Lower lobe of right lung (tissue), 2 donors: ENCODE measurements around the gene GTF2H2C. TPM values are rescaled to one million over a fixed set of nuclear protein-coding genes. Genes with fewer than 3 reads are reported as not detected.
"Not testable (repeated sequence)": the region's sequence is repeated elsewhere in the genome, so short reads cannot be mapped to it uniquely, and the experiment has no call there.

Experiments
- ATAC-seq, 2 donors: fragments of 200-7000 bp; cut with Tn5 transposase; one replicate each; pipeline ENCODE4 v1.9.1; 2020 to 2022; ENCODE audit warnings: mild to moderate bottlenecking in 2 of 2, moderate library complexity in 2 of 2
- DNase-seq: peaks from one replicate; pipeline ENCODE4 v3.0.0-alpha.2; 2020
- H3K27ac ChIP-seq: fragments of 200-600 bp; one replicate; pipeline ENCODE4 v1.8.0; 2022
- H3K27me3 ChIP-seq: fragments of 200-600 bp; one replicate; pipeline ENCODE4 v1.8.0; 2022; ENCODE audit warnings: low read depth
- H3K36me3 ChIP-seq: fragments of 200-600 bp; one replicate; pipeline ENCODE4 v1.8.0; 2022; ENCODE audit warnings: mild to moderate bottlenecking
- H3K4me1 ChIP-seq: fragments of 200-600 bp; one replicate; pipeline ENCODE4 v1.8.0; 2022
- H3K4me3 ChIP-seq: fragments of 200-600 bp; one replicate; pipeline ENCODE4 v1.8.0; 2022; ENCODE audit warnings: mild to moderate bottlenecking
- H3K9me3 ChIP-seq: fragments of 200-600 bp; one replicate; pipeline ENCODE4 v1.8.0; 2022
- intact Hi-C: fragments of 100-400 bp; cut with DNase I; formaldehyde crosslinking; loops from one replicate; pipeline ENCODE4 v1.11.0; 2022
- total RNA-seq: library from RNA; stranded (reverse); fragmentation: NEBNext Ultra II Directional; extraction: Animal tissue kit (Norgen Biotek cat#: 25700); gene quantifications from one replicate; pipeline ENCODE4 v1.2.1, GENCODE V29; 2021
- TF ChIP-seq, protein P1 (sequence below): fragments of 200-600 bp; IDR thresholded peaks from one replicate; pipeline ENCODE4 v1.8.0; 2022; ENCODE audit warnings: antibody characterized with exemption, mild to moderate bottlenecking
- donor health status: DM: no; HTN: yes; CAD: no; lungs with severe emphysema.

Gene GTF2H2C
- total RNA-seq, 1 donor from 2014 or later = 44.1 TPM

DNA sequence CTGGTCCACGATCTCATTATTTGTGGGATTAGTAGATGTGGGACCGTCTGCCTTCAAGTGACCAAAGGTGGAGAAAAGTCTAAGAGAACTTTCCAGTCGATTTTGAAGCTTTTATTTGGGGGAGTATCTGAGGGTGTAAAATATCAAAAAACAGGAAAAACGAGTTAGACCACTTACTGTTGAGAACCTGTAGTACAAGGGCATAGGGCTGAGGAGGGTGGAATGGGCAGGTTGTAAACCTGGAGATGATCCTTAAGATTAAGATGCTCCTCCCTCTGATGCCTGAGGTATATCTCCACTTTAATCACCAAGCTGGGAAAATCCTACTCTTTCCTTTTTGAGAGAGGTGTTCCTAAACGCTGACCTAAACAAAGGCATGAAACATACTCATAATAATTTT is 32.0 kb upstream of the GTF2H2C start:
- H3K4me3 ChIP-seq = no peak overlapping the region

DNA sequence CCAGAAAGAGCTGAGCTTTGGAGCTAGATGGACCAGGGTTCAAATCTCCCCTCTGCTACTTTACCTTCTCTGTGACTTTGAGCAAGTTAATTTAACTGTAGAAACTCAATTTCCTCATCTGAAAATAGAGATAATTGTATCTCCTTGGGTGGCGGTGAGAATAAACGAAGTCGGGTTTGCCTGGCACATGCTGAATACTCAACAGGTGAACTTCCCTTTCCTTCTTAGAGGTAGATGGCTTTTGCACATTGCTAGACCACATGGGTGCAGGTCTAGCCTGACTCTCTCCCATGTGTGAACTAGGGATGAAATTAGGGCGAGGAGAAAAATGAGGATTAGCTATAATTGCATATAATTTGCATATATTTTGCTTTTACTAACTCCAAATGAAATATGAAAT is 31.4 kb upstream of the GTF2H2C start:
- no peaks in the 10 kb centered on the region for H3K36me3 ChIP-seq
- intact Hi-C loops = no loop called here
- TF ChIP-seq, protein P1, sequence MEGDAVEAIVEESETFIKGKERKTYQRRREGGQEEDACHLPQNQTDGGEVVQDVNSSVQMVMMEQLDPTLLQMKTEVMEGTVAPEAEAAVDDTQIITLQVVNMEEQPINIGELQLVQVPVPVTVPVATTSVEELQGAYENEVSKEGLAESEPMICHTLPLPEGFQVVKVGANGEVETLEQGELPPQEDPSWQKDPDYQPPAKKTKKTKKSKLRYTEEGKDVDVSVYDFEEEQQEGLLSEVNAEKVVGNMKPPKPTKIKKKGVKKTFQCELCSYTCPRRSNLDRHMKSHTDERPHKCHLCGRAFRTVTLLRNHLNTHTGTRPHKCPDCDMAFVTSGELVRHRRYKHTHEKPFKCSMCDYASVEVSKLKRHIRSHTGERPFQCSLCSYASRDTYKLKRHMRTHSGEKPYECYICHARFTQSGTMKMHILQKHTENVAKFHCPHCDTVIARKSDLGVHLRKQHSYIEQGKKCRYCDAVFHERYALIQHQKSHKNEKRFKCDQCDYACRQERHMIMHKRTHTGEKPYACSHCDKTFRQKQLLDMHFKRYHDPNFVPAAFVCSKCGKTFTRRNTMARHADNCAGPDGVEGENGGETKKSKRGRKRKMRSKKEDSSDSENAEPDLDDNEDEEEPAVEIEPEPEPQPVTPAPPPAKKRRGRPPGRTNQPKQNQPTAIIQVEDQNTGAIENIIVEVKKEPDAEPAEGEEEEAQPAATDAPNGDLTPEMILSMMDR = no peak
- H3K27me3 ChIP-seq = no peaks in the 10 kb centered on the region
- H3K9me3 ChIP-seq = no peaks in the 10 kb centered on the region
- no peak overlapping the region for H3K4me3 ChIP-seq
- no peak for DNase-seq
- no peak overlapping the region for H3K27ac ChIP-seq
- peaks cover 39% of the 10 kb centered on the region for H3K4me1 ChIP-seq
- no peak for ATAC-seq

More for the DNA sequence above, 32.0 kb upstream of the GTF2H2C start:
- ATAC-seq = peak; percentile 72 to 82
- TF ChIP-seq, protein P1 = no peak
- Histone ChIP-seq H3K36me3 (no peaks in the 10 kb centered on the region), H3K27ac (no peak overlapping the region), H3K4me1 (peaks cover 39% of the 10 kb centered on the region), H3K27me3 (no peaks in the 10 kb centered on the region), H3K9me3 (no peaks in the 10 kb centered on the region)
- DNase-seq = no peak
- intact Hi-C loops = no loop called here

- Histone ChIP-seq H3K4me1 (peaks cover 39% of the 10 kb centered on the region), H3K9me3 (no peaks in the 10 kb centered on the region), H3K36me3 (no peaks in the 10 kb centered on the region), H3K4me3 (no peak overlapping the region), H3K27me3 (no peaks in the 10 kb centered on the region), H3K27ac (peak overlapping the region; percentile 25)
- intact Hi-C loops = no loop called here
- TF ChIP-seq, protein P1 = no peak
- ATAC-seq = no peak
- DNase-seq = no peak
Measured at GRCh38 chr5:69530561-69531405, 29.2 kb upstream of the GTF2H2C start.

GRCh38 chr5:69531406-69531801 is 28.6 kb upstream of the GTF2H2C start:
- peak overlapping the region; percentile 25 for H3K27ac ChIP-seq
- DNase-seq = no peak
- no peaks in the 10 kb centered on the region for H3K27me3 ChIP-seq
- ATAC-seq = no peak
- no peak overlapping the region for H3K4me3 ChIP-seq
- intact Hi-C loops = no loop called here
- peaks cover 39% of the 10 kb centered on the region for H3K4me1 ChIP-seq
- H3K36me3 ChIP-seq = no peaks in the 10 kb centered on the region
- H3K9me3 ChIP-seq = no peaks in the 10 kb centered on the region
- TF ChIP-seq, protein P1 = no peak

DNA sequence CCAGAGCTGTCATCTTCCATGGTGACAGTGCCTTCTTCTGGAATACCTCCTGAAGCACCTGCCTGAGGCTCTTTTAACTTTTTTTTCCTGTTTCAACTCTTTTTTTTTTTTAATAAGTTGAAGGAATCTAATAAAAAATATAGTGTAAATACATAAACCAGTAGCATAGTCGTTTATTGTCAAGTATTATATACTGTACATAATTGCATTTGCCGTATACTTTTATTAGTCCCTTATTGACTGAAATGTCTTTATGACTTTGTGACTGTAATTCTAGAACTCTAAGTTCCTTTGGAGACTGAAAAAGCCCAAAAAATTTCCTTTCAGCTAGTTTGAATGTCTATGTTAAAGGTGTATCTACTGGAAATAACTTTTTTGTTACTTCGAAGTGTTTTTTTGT is 22.1 kb upstream of the GTF2H2C start:
- ATAC-seq, H3K4me3 ChIP-seq, H3K27me3 ChIP-seq, H3K4me1 ChIP-seq, H3K9me3 ChIP-seq, H3K36me3 ChIP-seq, intact Hi-C loops, H3K27ac ChIP-seq, DNase-seq: not testable (repeated sequence)

GRCh38 chr5:69538735-69539134 is 21.3 kb upstream of the GTF2H2C start:
- H3K36me3 ChIP-seq, H3K9me3 ChIP-seq, DNase-seq, H3K27me3 ChIP-seq, ATAC-seq, H3K4me1 ChIP-seq, H3K27ac ChIP-seq, H3K4me3 ChIP-seq, intact Hi-C loops: not testable (repeated sequence)

- DNase-seq, ATAC-seq, intact Hi-C loops, H3K36me3 ChIP-seq, H3K4me1 ChIP-seq, H3K9me3 ChIP-seq, H3K27me3 ChIP-seq, H3K4me3 ChIP-seq, H3K27ac ChIP-seq: not testable (repeated sequence)
Measured at GRCh38 chr5:69541347-69541746, 18.6 kb upstream of the GTF2H2C start.

- H3K4me1 ChIP-seq, H3K9me3 ChIP-seq, H3K27me3 ChIP-seq, H3K4me3 ChIP-seq, H3K36me3 ChIP-seq, DNase-seq, H3K27ac ChIP-seq, intact Hi-C loops: not testable (repeated sequence)
- peak in 1 of 2 donors; percentile 65 for ATAC-seq
Measured at GRCh38 chr5:69542838-69543618, 17.0 kb upstream of the GTF2H2C start.

GRCh38 chr5:69544602-69545001 is 15.4 kb upstream of the GTF2H2C start:
- H3K9me3 ChIP-seq, H3K36me3 ChIP-seq, H3K4me3 ChIP-seq, DNase-seq, H3K4me1 ChIP-seq, H3K27me3 ChIP-seq, intact Hi-C loops, ATAC-seq, H3K27ac ChIP-seq: not testable (repeated sequence)
